CD4-positive, alpha-beta T cell (primary cell): ENCODE data around the gene MAIP1. TPM values are rescaled to one million over a fixed set of nuclear protein-coding genes. Genes with fewer than 3 reads are reported as not detected.

Source experiments
- ATAC-seq: fragments of 200-7000 bp; cut with Tn5 transposase; one replicate; pipeline ENCODE4 v1.10.0; 2022; ENCODE audit warnings: mild to moderate bottlenecking; ENCODE audit not compliant: poor library complexity
- CTCF ChIA-PET: fragments of 350-600 bp; sonication (Branson Sonifier 250); formaldehyde crosslinking; loops from one replicate; lab custom pipeline; 2021; ENCODE audit warnings: antibody characterized with exemption, inconsistent platforms; lab: Charles Lee
- POLR2A ChIA-PET: fragments of 350-600 bp; sonication (Branson Sonifier 250); formaldehyde crosslinking; loops from one replicate; lab custom pipeline; 2021; ENCODE audit warnings: antibody characterized with exemption, inconsistent platforms; lab: Charles Lee
- DNase-seq, 14 experiments: peaks; one replicate each; pipeline ENCODE4 v3.0.0-alpha.2; 2013 to 2020; ENCODE audit warnings: mixed read lengths in 2 of 14
- H3K27ac ChIP-seq, 2 donors: one replicate each; pipeline versions ENCODE4 v1.5.1 to v1.7.0; 2013; ENCODE audit warnings: low read length in 2 of 2, low read depth in 1 of 2, mild to moderate bottlenecking in 1 of 2
- H3K27me3 ChIP-seq, 2 experiments: 1 replicate in 1 of 2; 2 replicates in 1 of 2; pipeline versions ENCODE4 v1.6.1 to v1.7.0; 2013; ENCODE audit warnings: low read length in 2 of 2, control low read depth in 1 of 2, mild to moderate bottlenecking in 1 of 2, moderate library complexity in 1 of 2; ENCODE audit not compliant: insufficient read depth in 2 of 2, control insufficient read depth in 1 of 2
- H3K36me3 ChIP-seq: one replicate; pipeline ENCODE4 v1.6.1; 2013; ENCODE audit warnings: low read length, control low read depth; ENCODE audit not compliant: insufficient read depth
- H3K4me1 ChIP-seq: one replicate; pipeline ENCODE4 v1.6.1; 2013; ENCODE audit warnings: low read length, control low read depth; ENCODE audit not compliant: insufficient read depth
- H3K4me3 ChIP-seq: one replicate; pipeline ENCODE4 v1.5.1; 2013; ENCODE audit warnings: mild to moderate bottlenecking, low read length, moderate library complexity
- H3K9me3 ChIP-seq, 2 experiments: 1 replicate in 1 of 2; 2 replicates in 1 of 2; pipeline versions ENCODE4 v1.6.1 to v1.7.0; 2013; ENCODE audit warnings: low read length in 2 of 2, mild to moderate bottlenecking in 2 of 2, control low read depth in 1 of 2, moderate library complexity in 1 of 2; ENCODE audit not compliant: control insufficient read depth in 1 of 2, insufficient read depth in 1 of 2
- H3K27ac Mint-ChIP-seq: one replicate; pipeline ENCODE4 v1.8.0; 2020; ENCODE audit warnings: mixed read lengths
- H3K27me3 Mint-ChIP-seq: one replicate; pipeline ENCODE4 v1.8.0; 2021; ENCODE audit warnings: mixed read lengths
- H3K36me3 Mint-ChIP-seq: one replicate; pipeline ENCODE4 v1.8.0; 2021; ENCODE audit warnings: low read depth, mixed read lengths
- H3K4me1 Mint-ChIP-seq: one replicate; pipeline ENCODE4 v1.8.0; 2021; ENCODE audit warnings: low read depth, mixed read lengths
- H3K4me3 Mint-ChIP-seq: one replicate; pipeline ENCODE4 v1.8.0; 2020; ENCODE audit warnings: mild to moderate bottlenecking, mixed read lengths
- H3K9me3 Mint-ChIP-seq: one replicate; pipeline ENCODE4 v1.8.0; 2020; ENCODE audit warnings: mixed read lengths
- CTCF ChIP-seq: fragments of 200-600 bp; IDR thresholded peaks from one replicate; pipeline ENCODE4 v1.8.0; 2022; ENCODE audit warnings: antibody characterized with exemption, mild to moderate bottlenecking
- intact Hi-C, 2 experiments: fragments of 100-400 bp; cut with DNase I in 1 of 2; cut with micrococcal nuclease in 1 of 2; formaldehyde crosslinking; loops; one replicate each; pipeline versions ENCODE4 v1.15.1 to v1.9.0; 2023 to 2025; cut with DNase I, micrococcal nuclease
- total RNA-seq, 174 experiments: library from RNA in 2 of 174; stranded (reverse) in 2 of 174; gene quantifications; one replicate each; pipeline ENCODE4 v1.2.3 and lab custom pipeline; 2021 to 2026

Gene MAIP1
- total RNA-seq, 2 experiments from 2014 or later, result 34.6 to 35.8 TPM

GRCh38 chr2:199972088-199972626, 16.8 kb downstream of the MAIP1 start:
- peaks cover 21% of the 10 kb centered on the region for H3K36me3 Mint-ChIP-seq
- H3K9me3 Mint-ChIP-seq, result no peaks in the 10 kb centered on the region
- CTCF ChIA-PET, result no interaction called here
- Histone ChIP-seq H3K27me3 (no peaks in the 10 kb centered on the region), H3K4me3 (no peak overlapping the region), H3K27ac (no peak overlapping the region), H3K36me3 (no peaks in the 10 kb centered on the region), H3K9me3 (no peaks in the 10 kb centered on the region), H3K4me1 (no peaks in the 10 kb centered on the region)
- no peak for ATAC-seq
- DNase-seq, result no peak
- TF ChIP-seq CTCF, result no peak
- no peak overlapping the region for H3K4me3 Mint-ChIP-seq
- H3K27me3 Mint-ChIP-seq, result no peaks in the 10 kb centered on the region
- H3K4me1 Mint-ChIP-seq, result no peaks in the 10 kb centered on the region
- H3K27ac Mint-ChIP-seq, result no peak overlapping the region
- POLR2A ChIA-PET, result no interaction called here
- intact Hi-C loops, result no loop called here

GRCh38 chr2:199973703-199974102, 18.3 kb downstream of the MAIP1 start:
- CTCF ChIA-PET, result no interaction called here
- H3K36me3 ChIP-seq, result no peaks in the 10 kb centered on the region
- peaks cover 7% of the 10 kb centered on the region for H3K36me3 Mint-ChIP-seq
- no peak overlapping the region for H3K4me3 ChIP-seq
- ATAC-seq (no peak), DNase-seq (no peak)
- H3K9me3 ChIP-seq, result no peaks in the 10 kb centered on the region
- H3K27ac ChIP-seq, result no peak overlapping the region
- POLR2A ChIA-PET, result no interaction called here
- no peak overlapping the region for H3K4me3 Mint-ChIP-seq
- H3K27ac Mint-ChIP-seq, result no peak overlapping the region
- intact Hi-C loops, result no loop called here
- no peaks in the 10 kb centered on the region for H3K9me3 Mint-ChIP-seq
- H3K4me1 ChIP-seq, result no peaks in the 10 kb centered on the region
- no peaks in the 10 kb centered on the region for H3K27me3 Mint-ChIP-seq
- H3K27me3 ChIP-seq, result no peaks in the 10 kb centered on the region
- peak; percentile 30 for TF ChIP-seq CTCF
- H3K4me1 Mint-ChIP-seq, result no peaks in the 10 kb centered on the region

GRCh38 chr2:199975273-199975895, 20.0 kb downstream of the MAIP1 start:
- Mint-ChIP-seq H3K27ac (no peak overlapping the region), H3K27me3 (no peaks in the 10 kb centered on the region), H3K4me3 (no peak overlapping the region), H3K9me3 (no peaks in the 10 kb centered on the region), H3K36me3 (peaks cover 7% of the 10 kb centered on the region), H3K4me1 (peaks cover 5% of the 10 kb centered on the region)
- DNase-seq (no peak), ATAC-seq (no peak)
- intact Hi-C loops, result loop anchor here in 1 of 2 experiments (5.0 kb wide), 1 partner anchor 727 kb away; no protein-coding TSS in a partner anchor
- H3K4me1 ChIP-seq, result peaks cover 4% of the 10 kb centered on the region
- TF ChIP-seq CTCF, result no peak
- H3K9me3 ChIP-seq, result no peaks in the 10 kb centered on the region
- no peaks in the 10 kb centered on the region for H3K27me3 ChIP-seq
- ChIA-PET POLR2A (no interaction called here), CTCF (interaction anchor here (1.4 kb wide), 2 partner anchors 10 to 535 kb away, joined by 3 read pairs; partner anchors contain the start of gene KCTD18)
- H3K27ac ChIP-seq, result no peak overlapping the region
- H3K4me3 ChIP-seq, result no peak overlapping the region
- no peaks in the 10 kb centered on the region for H3K36me3 ChIP-seq
